ENCODE measurements around the gene DLGAP1.

The DLGAP1 gene

GRCh38 chr18:3513481-3513880 is 941.6 kb downstream of the DLGAP1 start:
- DNase-seq, result no peak

- DNase-seq, result no peak
Observed at GRCh38 chr18:3511980-3512379, 943.1 kb downstream of the DLGAP1 start.

GRCh38 chr18:3510896-3511295 is 944.2 kb downstream of the DLGAP1 start:
- DNase-seq, result no peak

GRCh38 chr18:3510024-3510423 is 945.1 kb downstream of the DLGAP1 start:
- DNase-seq, result no peak

GRCh38 chr18:3508576-3509549 is 946.2 kb downstream of the DLGAP1 start:
- no peak for DNase-seq

- DNase-seq, result no peak
Observed at GRCh38 chr18:3504637-3505036, 950.5 kb downstream of the DLGAP1 start.

GRCh38 chr18:3502650-3503049 is 952.5 kb downstream of the DLGAP1 start:
- DNase-seq, result no peak

- DNase-seq, result no peak
Observed at GRCh38 chr18:3500016-3500415, 955.1 kb downstream of the DLGAP1 start.

- DNase-seq, result no peak
Observed at GRCh38 chr18:3499501-3499900, 955.6 kb downstream of the DLGAP1 start.

GRCh38 chr18:3498698-3499471 is 956.2 kb downstream of the DLGAP1 start:
- peak; percentile 4 to 7 for DNase-seq

GRCh38 chr18:3495691-3496430 is 959.2 kb downstream of the DLGAP1 start:
- no peak for DNase-seq

GRCh38 chr18:3494569-3494968 is 960.5 kb downstream of the DLGAP1 start:
- DNase-seq, result no peak

- no peak for DNase-seq
Observed at GRCh38 chr18:3494245-3494526, 960.9 kb downstream of the DLGAP1 start.

GRCh38 chr18:3493501-3494244 is 961.4 kb downstream of the DLGAP1 start:
- DNase-seq, result no peak

GRCh38 chr18:3492721-3493120 is 962.4 kb downstream of the DLGAP1 start:
- DNase-seq, result no peak

- DNase-seq, result no peak
Observed at GRCh38 chr18:3491981-3492555, 963.0 kb downstream of the DLGAP1 start.

GRCh38 chr18:3489462-3489861 is 965.6 kb downstream of the DLGAP1 start:
- no peak for DNase-seq

GRCh38 chr18:3486512-3486911 is 968.6 kb downstream of the DLGAP1 start:
- no peak for DNase-seq

GRCh38 chr18:3485153-3486149 is 969.7 kb downstream of the DLGAP1 start:
- DNase-seq, result no peak

GRCh38 chr18:3482258-3482657 is 972.8 kb downstream of the DLGAP1 start:
- DNase-seq, result no peak

- DNase-seq, result peak; percentile 4 to 42
Observed at GRCh38 chr18:3481696-3482210, 973.4 kb downstream of the DLGAP1 start.

Data from activated CD4-positive, alpha-beta T cell treated with anti-CD3 and anti-CD28 coated beads for 4 hours (primary cell).